Measurements from ENCODE around the gene GPATCH8. TPM values are rescaled to one million over a fixed set of nuclear protein-coding genes. Genes with fewer than 3 reads are reported as not detected.

GPATCH8 gene
- total RNA-seq, 1 experiment from 2014 or later: 51.5 TPM

- Histone ChIP-seq H2BK12ac (ENCODE audit: insufficient read length, low read depth, low read length) (no peak overlapping the region), H3K79me2 (ENCODE audit: insufficient read depth, low read length) (no peaks in the 10 kb centered on the region), H2BK15ac (ENCODE audit: low read depth, low read length) (no peak overlapping the region), H3T11ph (ENCODE audit: low read length) (no peak overlapping the region), H2BK5ac (ENCODE audit: insufficient read length, low read length) (no peak overlapping the region), H4K5ac (ENCODE audit: insufficient read length, low read depth, low read length) (no peak overlapping the region), H4K20me1 (ENCODE audit: control insufficient read depth, insufficient read depth, insufficient read length) (no peaks in the 10 kb centered on the region), H2BK20ac (ENCODE audit: low read depth, low read length, poor library complexity, severe bottlenecking) (no peak overlapping the region), H3K23me2 (ENCODE audit: insufficient read length, low read depth, low read length, poor library complexity, severe bottlenecking) (peaks cover 16% of the 10 kb centered on the region), H3K4ac (ENCODE audit: low read depth, low read length) (no peak overlapping the region), H4K8ac (replicated peaks; ENCODE audit: insufficient read length, low read depth, low read length) (no peak overlapping the region), H3K9me3 (ENCODE audit: control insufficient read depth, low read depth, low read length) (no peaks in the 10 kb centered on the region), H3K23ac (ENCODE audit: insufficient read length, low read depth, low read length) (no peak overlapping the region), H3K9ac (ENCODE audit: extremely low read depth, insufficient read length, low read length) (no peak overlapping the region), H3K4me1 (ENCODE audit: insufficient read depth, low read length) (no peaks in the 10 kb centered on the region; the same call in 1 of the 2 replicates), H4K91ac (ENCODE audit: insufficient read length, low read depth, low read length) (no peak overlapping the region), H3K27ac (ENCODE audit: insufficient read length, low read depth, low read length) (no peak overlapping the region), H3K79me1 (ENCODE audit: insufficient read depth, low read depth, low read length, poor library complexity, severe bottlenecking) (no peaks in the 10 kb centered on the region), H2AFZ (ENCODE audit: low read length) (no peak overlapping the region), H3K4me2 (ENCODE audit: insufficient read depth, insufficient read length, low read length) (peak overlapping the region; percentile 62), H2BK120ac (ENCODE audit: low read depth, low read length, poor library complexity, severe bottlenecking) (no peak overlapping the region), H3K56ac (ENCODE audit: insufficient read length, low read depth, low read length) (no peak overlapping the region), H3K18ac (ENCODE audit: insufficient read length, low read depth, low read length) (no peak overlapping the region), H2AK5ac (ENCODE audit: insufficient read length, low read length) (no peak overlapping the region), H3K27me3 (ENCODE audit: insufficient read depth, low read length) (peaks cover 14% of the 10 kb centered on the region; the same call in 1 of the 2 replicates), H3K14ac (ENCODE audit: insufficient read depth, low read length) (no peak overlapping the region)
- peaks cover 55% of the 10 kb centered on the region for H3K27me3 Mint-ChIP-seq (ENCODE audit: low read depth)
- no peak for TF ChIP-seq CTCF (conservative IDR thresholded peaks at IDR 0.05)
- H3K9me3 Mint-ChIP-seq: no peaks in the 10 kb centered on the region
- WGBS (ENCODE audit: extremely low coverage, insufficient read length, low lambda C conversion rate): no CpG with 5 or more reads among the region's 26 CpGs
- peaks cover 11 to 22% of the 10 kb centered on the region in 2 experiments for H3K4me1 Mint-ChIP-seq
- no peaks in the 10 kb centered on the region for H3K36me3 Mint-ChIP-seq (ENCODE audit: insufficient read depth in 1 of 3, low read depth in 3 of 3)
- peak overlapping the region; percentile 68 to 85 for H3K4me3 Mint-ChIP-seq
- no peak overlapping the region for H3K27ac Mint-ChIP-seq
- DNase-seq: no peak
These were observed 118.4 kb downstream of the GPATCH8 start for GRCh38 chr17:44384823-44385286.
